ENCODE results near the gene TRMT2A.

DNA sequence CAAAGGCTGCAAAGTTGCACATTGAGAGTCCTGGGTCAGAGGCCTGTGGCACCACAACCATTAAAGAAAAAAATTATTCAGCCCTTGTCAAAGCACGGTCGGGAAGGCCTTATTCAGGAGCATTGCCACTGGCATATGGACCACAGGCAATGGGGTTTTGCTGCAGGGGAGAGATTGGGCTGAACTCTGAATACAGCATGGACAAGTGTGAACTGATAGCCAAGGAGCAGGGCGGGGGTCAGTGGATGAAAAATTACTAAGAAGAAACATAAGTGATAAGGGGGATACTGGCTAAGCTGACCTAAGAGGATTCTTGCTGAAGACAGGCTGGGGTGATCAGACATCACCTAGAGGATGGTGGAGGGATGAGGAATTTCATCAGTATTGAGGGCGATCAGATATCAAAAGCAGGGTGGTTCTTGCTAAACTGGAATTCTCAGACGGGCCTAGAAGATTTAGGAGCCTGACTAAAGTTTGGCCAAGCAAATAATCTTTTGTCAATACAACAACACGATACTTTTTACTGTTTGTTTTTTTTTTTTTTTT lies 40.3 kb downstream of the TRMT2A start:
- TF ChIP-seq, protein P1, sequence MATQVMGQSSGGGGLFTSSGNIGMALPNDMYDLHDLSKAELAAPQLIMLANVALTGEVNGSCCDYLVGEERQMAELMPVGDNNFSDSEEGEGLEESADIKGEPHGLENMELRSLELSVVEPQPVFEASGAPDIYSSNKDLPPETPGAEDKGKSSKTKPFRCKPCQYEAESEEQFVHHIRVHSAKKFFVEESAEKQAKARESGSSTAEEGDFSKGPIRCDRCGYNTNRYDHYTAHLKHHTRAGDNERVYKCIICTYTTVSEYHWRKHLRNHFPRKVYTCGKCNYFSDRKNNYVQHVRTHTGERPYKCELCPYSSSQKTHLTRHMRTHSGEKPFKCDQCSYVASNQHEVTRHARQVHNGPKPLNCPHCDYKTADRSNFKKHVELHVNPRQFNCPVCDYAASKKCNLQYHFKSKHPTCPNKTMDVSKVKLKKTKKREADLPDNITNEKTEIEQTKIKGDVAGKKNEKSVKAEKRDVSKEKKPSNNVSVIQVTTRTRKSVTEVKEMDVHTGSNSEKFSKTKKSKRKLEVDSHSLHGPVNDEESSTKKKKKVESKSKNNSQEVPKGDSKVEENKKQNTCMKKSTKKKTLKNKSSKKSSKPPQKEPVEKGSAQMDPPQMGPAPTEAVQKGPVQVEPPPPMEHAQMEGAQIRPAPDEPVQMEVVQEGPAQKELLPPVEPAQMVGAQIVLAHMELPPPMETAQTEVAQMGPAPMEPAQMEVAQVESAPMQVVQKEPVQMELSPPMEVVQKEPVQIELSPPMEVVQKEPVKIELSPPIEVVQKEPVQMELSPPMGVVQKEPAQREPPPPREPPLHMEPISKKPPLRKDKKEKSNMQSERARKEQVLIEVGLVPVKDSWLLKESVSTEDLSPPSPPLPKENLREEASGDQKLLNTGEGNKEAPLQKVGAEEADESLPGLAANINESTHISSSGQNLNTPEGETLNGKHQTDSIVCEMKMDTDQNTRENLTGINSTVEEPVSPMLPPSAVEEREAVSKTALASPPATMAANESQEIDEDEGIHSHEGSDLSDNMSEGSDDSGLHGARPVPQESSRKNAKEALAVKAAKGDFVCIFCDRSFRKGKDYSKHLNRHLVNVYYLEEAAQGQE (IDR thresholded peaks at IDR 0.05; ENCODE audit: insufficient read depth in 1 of 2, low read depth in 2 of 2, low read length in 2 of 2), result no peak
- TF ChIP-seq POLR2AphosphoS5 (IDR thresholded peaks at IDR 0.05; ENCODE audit: low read depth, low read length) (no peak), SIN3A (IDR thresholded peaks at IDR 0.05; ENCODE audit: borderline replicate concordance, insufficient read depth, low read length) (no peak), TAF1 (IDR thresholded peaks at IDR 0.05; ENCODE audit: borderline replicate concordance, insufficient read depth, low read length) (no peak), FOXP2 (optimal IDR thresholded peaks at IDR 0.05; ENCODE audit: borderline replicate concordance, extremely low read depth, extremely low read length, insufficient read depth) (no peak)
